Lung (tissue), 12 donors: ENCODE measurements around the gene ODC1. TPM values are rescaled to one million over a fixed set of nuclear protein-coding genes. Genes with fewer than 3 reads are reported as not detected.
A peak's percentile ranks its signal among the peaks of the same experiment; 100 is the strongest.

Experiments
- ATAC-seq: fragments of 200-7000 bp; cut with Tn5 transposase; one replicate; pipeline ENCODE4 v1.9.1; 2020; ENCODE audit warnings: moderate number of reproducible peaks; ENCODE audit not compliant: insufficient read depth, low FRiP score
- DNase-seq, 3 donors: peaks; one replicate each; pipeline ENCODE4 v3.0.0-alpha.2; 2013 to 2017
- H3K27ac ChIP-seq, 2 donors: one replicate each; pipeline ENCODE4 v1.5.1; 2013; ENCODE audit warnings: mild to moderate bottlenecking in 2 of 2, moderate library complexity in 2 of 2, control low read depth in 1 of 2, inconsistent platforms in 1 of 2, low read depth in 1 of 2, low read length in 1 of 2
- H3K27me3 ChIP-seq, 3 donors: one replicate each; pipeline ENCODE4 v1.5.1; 2013; ENCODE audit warnings: low read length in 2 of 3; ENCODE audit not compliant: control insufficient read depth in 3 of 3, insufficient read depth in 3 of 3
- H3K36me3 ChIP-seq, 4 donors: one replicate each; pipeline ENCODE4 v1.5.1; 2013; ENCODE audit warnings: low read length in 4 of 4, mild to moderate bottlenecking in 1 of 4, moderate library complexity in 1 of 4; ENCODE audit not compliant: control insufficient read depth in 4 of 4, insufficient read depth in 4 of 4
- H3K4me1 ChIP-seq, 5 donors: one replicate each; pipeline ENCODE4 v1.5.1; 2013; ENCODE audit warnings: low read length in 5 of 5, mild to moderate bottlenecking in 2 of 5, moderate library complexity in 1 of 5; ENCODE audit not compliant: control insufficient read depth in 5 of 5, insufficient read depth in 5 of 5
- H3K4me3 ChIP-seq: one replicate; pipeline ENCODE4 v1.5.1; 2013; ENCODE audit warnings: mild to moderate bottlenecking, control low read depth, moderate library complexity
- H3K9ac ChIP-seq, 2 donors: one replicate each; pipeline ENCODE4 v1.5.1; 2013; ENCODE audit warnings: low read length in 2 of 2, control low read depth in 1 of 2; ENCODE audit not compliant: insufficient read depth in 1 of 2
- H3K9me3 ChIP-seq, 4 donors: one replicate each; pipeline ENCODE4 v1.5.1; 2013; ENCODE audit warnings: low read length in 3 of 4, mild to moderate bottlenecking in 1 of 4, moderate library complexity in 1 of 4; ENCODE audit not compliant: control insufficient read depth in 4 of 4, insufficient read depth in 3 of 4
- WGBS, 2 donors: extraction: QIAGEN DNeasy Blood & Tissue Kit; methylation state at CpG; one replicate each; pipeline ENCODE4 v1.1.7; 2013; 5-methylcytosine and 5-hydroxymethylcytosine counted together
- polyA plus RNA-seq, 2 donors: library from polyadenylated mRNA; stranded (reverse); fragments of 200-250 nt; gene quantifications; one replicate each; pipeline ENCODE4 v1.2.1, GENCODE V29; 2013
- total RNA-seq, 2 donors: library from RNA; depleted of rRNA in 1 of 2; stranded (reverse); fragments of >200 nt in 1 of 2; gene quantifications; one replicate each; pipeline ENCODE4 v1.2.1, GENCODE V29; 2014 to 2021
- TF ChIP-seq, protein P1 (sequence below): IDR thresholded peaks from 2 replicates; pipeline ENCODE4 v1.5.1; 2012; ENCODE audit warnings: mild to moderate bottlenecking; ENCODE audit errors: control extremely low read depth, extremely low read depth
- donor health status: control.
- donor health status: control.
- donor health status: Bipolar disorder and iron deficiency.
- donor health status: healthy.
- donor health status: DM: yes; HTN: yes; CAD: no.

ODC1 gene
- total and polyA plus RNA-seq, 4 donors: 32.5 to 115 (median 75.4) TPM

DNA sequence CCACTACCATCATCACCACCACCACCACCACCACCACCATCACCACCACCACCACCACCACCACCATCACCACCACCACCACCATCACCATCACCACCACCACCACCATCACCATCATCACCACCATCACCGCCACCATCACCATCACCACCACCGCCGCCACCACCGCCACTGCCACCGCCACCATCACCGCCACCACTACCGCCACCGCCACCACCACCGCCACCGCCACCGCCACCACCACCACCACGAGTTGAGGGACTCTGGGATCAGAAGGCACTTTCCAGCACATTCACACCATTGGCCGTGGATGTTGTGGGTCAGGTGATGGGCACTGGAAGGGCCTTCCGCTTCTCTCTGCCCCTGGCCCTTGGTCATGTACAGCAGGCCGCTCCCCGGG, 48.8 kb downstream of the ODC1 start:
- TF ChIP-seq, protein P1, sequence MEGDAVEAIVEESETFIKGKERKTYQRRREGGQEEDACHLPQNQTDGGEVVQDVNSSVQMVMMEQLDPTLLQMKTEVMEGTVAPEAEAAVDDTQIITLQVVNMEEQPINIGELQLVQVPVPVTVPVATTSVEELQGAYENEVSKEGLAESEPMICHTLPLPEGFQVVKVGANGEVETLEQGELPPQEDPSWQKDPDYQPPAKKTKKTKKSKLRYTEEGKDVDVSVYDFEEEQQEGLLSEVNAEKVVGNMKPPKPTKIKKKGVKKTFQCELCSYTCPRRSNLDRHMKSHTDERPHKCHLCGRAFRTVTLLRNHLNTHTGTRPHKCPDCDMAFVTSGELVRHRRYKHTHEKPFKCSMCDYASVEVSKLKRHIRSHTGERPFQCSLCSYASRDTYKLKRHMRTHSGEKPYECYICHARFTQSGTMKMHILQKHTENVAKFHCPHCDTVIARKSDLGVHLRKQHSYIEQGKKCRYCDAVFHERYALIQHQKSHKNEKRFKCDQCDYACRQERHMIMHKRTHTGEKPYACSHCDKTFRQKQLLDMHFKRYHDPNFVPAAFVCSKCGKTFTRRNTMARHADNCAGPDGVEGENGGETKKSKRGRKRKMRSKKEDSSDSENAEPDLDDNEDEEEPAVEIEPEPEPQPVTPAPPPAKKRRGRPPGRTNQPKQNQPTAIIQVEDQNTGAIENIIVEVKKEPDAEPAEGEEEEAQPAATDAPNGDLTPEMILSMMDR: no peak
- WGBS, 2 donors: 86 to 99% methylated on average over 6 to 15 of the region's 16 CpGs
- peak overlapping the region in 1 of 2 donors; percentile 84 for H3K27ac ChIP-seq
- DNase-seq: no peak
- ATAC-seq: no peak
- H3K36me3 ChIP-seq: peaks cover 0 to 5% (median 1%) of the 10 kb centered on the region in 4 donors
- H3K27me3 ChIP-seq: no peaks in the 10 kb centered on the region
- peaks cover 0 to 48% (median 0%) of the 10 kb centered on the region in 5 donors for H3K4me1 ChIP-seq
- H3K4me3 ChIP-seq: no peak overlapping the region
- no peak overlapping the region for H3K9ac ChIP-seq
- H3K9me3 ChIP-seq: no peaks in the 10 kb centered on the region

- TF ChIP-seq, protein P1: no peak
- Histone ChIP-seq H3K4me1 (peaks cover 0 to 49% (median 0%) of the 10 kb centered on the region in 5 donors), H3K36me3 (peaks cover 0 to 2% (median 1%) of the 10 kb centered on the region in 4 donors), H3K4me3 (no peak overlapping the region), H3K9me3 (no peaks in the 10 kb centered on the region), H3K27me3 (no peaks in the 10 kb centered on the region), H3K9ac (no peak overlapping the region), H3K27ac (peak overlapping the region in 1 of 2 donors; percentile 59)
- ATAC-seq (no peak), DNase-seq (no peak)
- 5 to 54% methylated on average over 14 of the region's 14 CpGs for WGBS, 2 donors
Measured at GRCh38 chr2:10398496-10398895, 49.6 kb downstream of the ODC1 start.

- Histone ChIP-seq H3K9me3 (no peaks in the 10 kb centered on the region), H3K9ac (no peak overlapping the region), H3K36me3 (peaks cover 0 to 2% (median 1%) of the 10 kb centered on the region in 4 donors), H3K27me3 (no peaks in the 10 kb centered on the region), H3K27ac (peak overlapping the region in 1 of 2 donors; percentile 48), H3K4me1 (peaks cover 0 to 53% (median 2%) of the 10 kb centered on the region in 5 donors), H3K4me3 (no peak overlapping the region)
- TF ChIP-seq, protein P1: no peak
- DNase-seq (no peak), ATAC-seq (peak; percentile 9)
- 59 to 76% methylated on average over 4 of the region's 4 CpGs for WGBS, 2 donors
Measured at GRCh38 chr2:10397878-10398277, 50.2 kb downstream of the ODC1 start.

GRCh38 chr2:10397297-10397875, 50.7 kb downstream of the ODC1 start:
- peaks cover 0 to 2% (median 1%) of the 10 kb centered on the region in 4 donors for H3K36me3 ChIP-seq
- no peaks in the 10 kb centered on the region for H3K27me3 ChIP-seq
- H3K9ac ChIP-seq: no peak overlapping the region
- no peak for DNase-seq
- TF ChIP-seq, protein P1: no peak
- H3K4me1 ChIP-seq: peaks cover 0 to 57% (median 3%) of the 10 kb centered on the region in 5 donors
- H3K9me3 ChIP-seq: no peaks in the 10 kb centered on the region
- no peak for ATAC-seq
- peak overlapping the region in 1 of 2 donors; percentile 48 for H3K27ac ChIP-seq
- no peak overlapping the region for H3K4me3 ChIP-seq
- 73 to 80% methylated on average over 16 of the region's 16 CpGs for WGBS, 2 donors
